Activated T-cell treated with anti-CD3 and anti-CD28 coated beads for 24 hours (primary cell): ENCODE data around the gene KIF1C.

Experiments
- DNase-seq: peaks from one replicate; pipeline ENCODE4 v3.0.0-alpha.2; 2020; ENCODE audit warnings: low read depth

KIF1C gene

GRCh38 chr17:4997302-4998026 lies at the start of gene KIF1C, which contains the start of gene INCA1:
TSS of gene KIF1C (plus strand) at chr17:4997950. CDS start at chr17:5000247, 2,297 bp downstream.
TSS of gene INCA1 (minus strand) at chr17:4997522. CDS start at chr17:4994437, 3,085 bp downstream.
- peak; percentile 81 for DNase-seq

DNA sequence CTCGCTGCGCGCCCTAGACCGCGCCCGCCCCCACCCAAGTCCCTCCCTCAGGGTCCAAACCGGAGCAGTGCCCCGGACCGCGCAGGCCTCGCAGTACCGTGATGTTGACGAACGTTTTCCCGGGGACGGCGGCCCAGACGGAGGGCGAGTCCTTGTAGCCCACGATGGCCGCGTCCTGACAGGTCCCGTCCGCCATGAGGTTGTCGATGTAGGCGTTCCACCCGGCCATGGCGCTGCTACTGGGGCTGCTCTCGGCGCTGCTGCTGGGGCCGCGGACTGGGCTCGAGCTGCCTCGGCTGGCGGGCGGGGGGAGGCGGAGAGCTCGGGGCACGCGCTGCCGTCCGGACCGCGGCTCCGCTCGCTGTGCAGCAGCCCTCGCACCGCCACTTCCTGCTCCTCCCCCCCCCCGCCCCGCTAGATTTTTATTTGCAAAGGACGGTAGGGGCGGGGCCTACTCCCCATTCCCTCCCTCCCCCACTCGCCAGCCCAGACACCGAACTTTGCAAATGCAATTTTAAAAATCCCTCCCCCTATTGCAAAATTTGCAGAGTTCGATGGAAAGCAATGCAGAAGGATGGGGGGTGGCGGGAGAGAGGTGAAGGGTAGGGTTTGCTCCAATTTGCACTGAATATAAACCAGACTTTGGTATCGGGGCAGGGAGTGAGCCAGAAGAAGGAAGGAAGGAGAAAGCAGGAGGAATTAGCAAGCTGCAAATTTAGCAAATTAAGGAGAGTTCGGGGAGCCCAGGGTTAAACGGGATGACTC lies 49.4 kb upstream of the KIF1C start, which contains the start of gene PFN1:
PFN1 (minus strand) TSS at position 365 of the 765 bp plus-strand sequence; CDS start at position 229, 136 bp downstream.
- DNase-seq: peak; percentile 88

DNA sequence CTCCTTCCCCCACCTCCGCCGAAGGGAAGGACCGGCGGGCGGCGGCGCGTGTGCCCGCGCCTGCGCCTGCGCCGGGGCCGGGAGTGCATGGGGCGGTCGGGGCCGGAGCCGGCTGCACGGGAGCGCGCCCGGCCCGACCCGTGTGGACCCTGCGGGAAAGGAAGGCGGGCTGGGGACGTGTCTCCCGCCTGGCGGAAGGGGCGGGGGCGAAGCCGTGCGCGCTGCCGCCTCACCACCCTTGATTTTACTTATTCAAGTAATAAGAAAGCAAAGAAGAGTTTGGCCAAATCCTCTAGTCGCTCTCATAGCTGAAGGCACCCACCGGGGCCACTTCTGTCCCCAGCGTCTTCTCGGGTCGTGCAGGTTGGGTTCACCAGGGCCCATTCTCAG lies 48.8 kb upstream of the KIF1C start:
- peak; percentile 77 for DNase-seq

- peak; percentile 64 for DNase-seq
These were observed 48.3 kb upstream of the KIF1C start for GRCh38 chr17:4949321-4950074.

GRCh38 chr17:4950075-4950745 lies 47.5 kb upstream of the KIF1C start:
- DNase-seq: no peak

DNA sequence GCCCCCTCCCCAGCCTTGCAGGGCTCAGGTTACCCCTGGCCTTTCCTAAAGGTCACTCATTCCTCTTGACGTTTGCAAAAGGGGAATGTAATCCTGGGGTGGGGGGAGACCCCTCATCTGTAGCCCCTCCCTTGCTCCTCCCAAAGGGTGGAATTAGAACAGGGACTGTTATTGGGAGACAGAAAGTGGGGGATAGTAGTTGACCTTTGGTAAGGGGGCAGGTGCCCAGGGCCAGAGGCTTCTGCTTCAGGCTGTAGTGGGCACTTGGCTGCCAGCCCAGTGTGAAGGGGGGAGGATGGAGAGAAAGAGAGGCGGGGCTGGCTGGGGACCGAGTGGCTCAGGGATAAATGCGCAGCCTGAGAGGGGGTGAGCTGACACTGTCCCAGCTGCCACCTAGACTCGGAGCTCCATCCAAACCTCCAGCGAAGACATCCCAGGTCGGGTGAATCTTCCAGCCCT lies 47.0 kb upstream of the KIF1C start, which contains the start of gene ENO3:
ENO3 (plus strand) TSS at position 374 of the 459 bp plus-strand sequence. CDS start 711 bp downstream, outside the sequence.
- no peak for DNase-seq

DNA sequence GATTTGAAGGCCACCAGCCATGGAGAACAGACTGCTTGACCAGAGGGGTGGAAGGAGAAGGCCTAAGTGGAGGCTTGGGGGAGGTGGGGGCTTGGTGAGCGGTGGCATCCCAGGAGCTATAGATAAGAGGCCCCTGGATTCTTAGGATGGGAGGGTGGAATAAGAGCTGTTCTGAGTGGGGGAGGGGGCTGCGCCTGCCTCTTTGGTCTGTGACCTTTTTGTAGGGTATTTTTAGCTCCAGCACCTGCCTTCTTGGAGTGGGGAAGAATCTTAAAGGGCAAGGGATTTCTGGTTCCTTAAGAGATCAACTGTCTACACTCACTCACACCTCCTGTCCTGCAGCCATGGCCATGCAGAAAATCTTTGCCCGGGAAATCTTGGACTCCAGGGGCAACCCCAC lies 46.3 kb upstream of the KIF1C start:
- DNase-seq: no peak

- no peak for DNase-seq
These were observed 44.2 kb upstream of the KIF1C start for GRCh38 chr17:4953451-4953961.

DNA sequence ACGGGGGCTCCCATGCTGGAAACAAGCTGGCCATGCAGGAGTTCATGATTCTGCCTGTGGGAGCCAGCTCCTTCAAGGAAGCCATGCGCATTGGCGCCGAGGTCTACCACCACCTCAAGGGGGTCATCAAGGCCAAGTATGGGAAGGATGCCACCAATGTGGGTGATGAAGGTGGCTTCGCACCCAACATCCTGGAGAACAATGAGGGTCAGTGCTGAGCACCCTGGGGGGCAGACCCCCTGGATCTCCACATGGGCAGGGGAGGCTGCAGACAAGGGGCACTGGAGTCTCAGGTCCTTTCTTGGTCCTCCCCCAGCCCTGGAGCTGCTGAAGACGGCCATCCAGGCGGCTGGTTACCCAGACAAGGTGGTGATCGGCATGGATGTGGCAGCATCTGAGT lies 42.7 kb upstream of the KIF1C start:
- DNase-seq: no peak

GRCh38 chr17:4956493-4957061 lies 41.2 kb upstream of the KIF1C start:
- DNase-seq: no peak

GRCh38 chr17:4958102-4958501 lies 39.6 kb upstream of the KIF1C start:
- no peak for DNase-seq

DNA sequence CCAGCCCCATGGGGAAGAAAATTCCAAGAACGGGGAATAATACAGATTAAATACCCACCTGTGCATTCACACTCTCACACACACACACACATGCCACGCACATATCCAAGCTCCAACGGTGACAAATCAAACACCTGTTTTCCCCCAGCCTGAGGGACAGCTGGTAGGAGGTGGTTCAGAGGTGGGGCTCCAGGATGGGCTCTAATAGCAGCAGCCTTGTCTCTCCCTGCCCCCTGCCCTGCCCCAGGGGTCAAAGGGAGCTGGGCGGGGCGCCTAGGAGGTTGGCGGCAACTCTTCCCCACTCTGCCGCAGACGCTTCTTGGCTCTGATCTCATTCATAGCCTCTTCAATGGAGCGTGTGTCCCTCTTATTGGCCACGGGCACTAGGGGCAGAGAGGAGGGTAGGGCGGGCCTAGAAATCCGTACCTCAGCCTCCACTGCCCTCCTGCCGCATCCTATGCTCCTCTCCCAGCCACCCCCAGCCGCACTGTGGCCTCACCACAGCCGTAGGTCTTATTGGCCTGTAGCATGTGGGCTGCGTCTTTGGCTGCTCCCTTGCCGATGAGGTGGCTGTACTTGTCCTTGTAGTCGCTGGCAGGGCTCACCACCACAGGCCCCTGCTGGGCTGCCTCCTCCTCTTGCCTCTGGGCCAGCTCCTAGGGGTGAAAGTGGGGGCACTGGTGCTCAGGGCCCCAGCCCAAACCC lies 38.3 kb upstream of the KIF1C start:
- no peak for DNase-seq

DNA sequence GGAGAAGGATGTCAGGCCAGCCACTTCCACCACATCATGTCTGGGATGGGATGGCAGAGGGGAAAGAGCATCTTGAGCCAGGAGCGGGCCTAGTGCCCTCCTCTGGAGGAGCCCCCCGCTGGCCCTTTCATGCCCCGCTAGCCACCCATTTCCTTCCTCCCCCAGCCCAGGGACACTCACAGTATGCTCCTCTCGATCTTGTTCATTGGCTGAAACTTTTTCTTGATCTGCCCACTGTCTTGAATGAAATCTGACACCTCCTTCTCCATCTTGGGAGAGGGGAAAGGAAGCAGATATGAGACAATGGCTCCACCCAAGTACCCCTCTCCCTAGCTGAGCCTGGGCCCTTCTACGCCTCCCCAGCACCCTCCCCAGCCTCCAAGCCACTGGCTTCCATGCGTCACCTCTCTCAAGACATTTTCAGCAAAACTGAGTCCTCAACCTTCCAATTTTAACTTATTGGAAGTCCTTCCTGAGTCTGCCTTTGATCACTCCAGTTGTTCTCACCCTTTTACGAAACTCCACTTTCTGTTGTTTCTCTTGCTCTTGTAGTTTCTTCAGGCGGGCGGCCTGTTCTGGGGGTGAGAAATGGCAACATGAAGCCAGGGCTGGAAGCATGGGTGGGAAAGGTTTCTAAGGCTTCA lies 37.3 kb upstream of the KIF1C start:
- DNase-seq: no peak

DNA sequence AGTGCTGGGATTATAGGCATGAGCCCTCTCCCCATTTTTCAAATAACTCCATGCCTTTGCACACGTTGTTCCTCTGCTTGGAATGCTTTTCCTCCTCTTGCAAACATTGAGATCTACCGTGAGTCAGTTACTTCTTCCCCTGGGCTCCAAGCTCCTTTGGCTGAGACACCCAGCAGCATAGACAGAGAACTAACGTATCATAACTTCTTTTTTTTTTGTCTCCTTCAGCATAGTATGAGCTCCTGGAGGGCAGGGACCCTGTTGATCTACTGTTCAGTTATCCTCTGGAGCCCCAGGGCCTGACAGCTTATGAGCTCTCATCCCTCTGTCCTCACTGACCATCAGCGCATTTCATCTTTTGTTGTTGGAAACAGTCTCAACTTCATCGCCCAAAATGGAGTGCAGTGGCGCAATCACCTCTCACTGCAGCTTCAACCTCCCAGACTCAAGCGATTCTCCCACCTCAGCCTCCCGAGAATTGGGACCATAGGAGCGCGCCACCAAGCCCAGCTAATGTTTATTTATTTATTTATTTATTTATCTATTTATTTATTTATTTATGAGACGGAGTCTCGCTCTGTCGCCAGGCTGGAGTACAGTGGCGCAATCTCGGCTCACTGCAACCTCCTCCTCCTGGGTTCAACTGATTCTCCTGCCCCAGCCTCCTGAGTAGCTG lies 32.3 kb upstream of the KIF1C start:
- no peak for DNase-seq

- peak; percentile 94 for DNase-seq
These were observed 30.8 kb upstream of the KIF1C start for GRCh38 chr17:4966844-4967538.

- peak; percentile 92 for DNase-seq
These were observed 29.9 kb upstream of the KIF1C start, which contains the start of gene SPAG7 for GRCh38 chr17:4967539-4968485. TSS of gene SPAG7 (minus strand) at chr17:4967817. CDS start at chr17:4967804, 13 bp downstream.

- no peak for DNase-seq
These were observed 29.2 kb upstream of the KIF1C start for GRCh38 chr17:4968486-4969046.
